ENCODE data around the gene GLIS2. TPM values are rescaled to one million over a fixed set of nuclear protein-coding genes. Genes with fewer than 3 reads are reported as not detected.

GLIS2 gene
- total and polyA plus RNA-seq, 10 of the 15 experiments (the other 5 are each of a cell fraction or from before 2014, with no cell fraction given) = 0.03 to 0.64 (median 0.18) TPM; not detected in 4

DNA sequence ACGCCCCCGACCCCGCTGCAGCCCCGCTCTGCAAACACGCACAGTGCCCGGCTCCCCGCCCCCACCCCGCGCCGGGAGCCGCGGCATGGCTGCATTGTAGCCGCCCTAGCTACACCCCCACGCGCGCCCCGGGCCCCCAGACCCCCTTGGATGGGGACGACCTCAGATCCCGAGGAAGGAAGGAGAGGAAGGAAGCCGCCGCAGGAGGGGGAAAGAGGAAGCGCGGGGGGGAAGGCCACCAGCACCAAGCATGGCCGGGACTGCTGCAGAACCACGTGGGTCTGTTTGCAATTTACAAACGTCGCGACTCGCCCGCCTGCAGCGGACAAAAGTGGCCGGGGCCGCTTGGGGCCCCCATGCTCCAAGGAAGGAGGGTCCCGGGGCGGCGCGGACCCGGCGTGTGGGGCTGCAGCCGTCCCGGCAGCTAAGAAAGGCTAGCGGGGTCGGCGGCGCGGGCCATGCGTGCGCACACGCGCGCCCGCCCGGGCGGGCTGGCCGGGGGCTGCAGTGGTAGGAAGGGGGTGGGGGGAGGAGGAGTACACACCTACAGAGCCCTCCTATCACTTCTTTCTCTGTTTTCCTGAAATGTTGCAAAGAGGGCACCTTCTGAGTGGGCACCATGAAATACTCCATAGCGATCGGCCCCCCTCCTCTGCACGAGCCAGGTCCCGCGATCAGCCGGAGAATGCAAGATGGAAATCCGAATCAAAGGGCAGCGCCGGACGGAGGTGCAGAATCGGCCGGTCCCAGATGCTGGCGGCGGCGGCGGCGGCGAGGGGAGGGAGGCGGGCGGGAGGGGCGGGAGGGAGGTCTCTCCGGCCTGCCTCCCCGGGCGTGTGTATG lies 43.5 kb upstream of the GLIS2 start (continued):
- no peak for TF ChIP-seq E4F1 (IDR thresholded peaks at IDR 0.05; ENCODE audit: borderline replicate concordance, partially characterized antibody)
- TF ChIP-seq BCL3 (IDR thresholded peaks at IDR 0.05; ENCODE audit: borderline replicate concordance, insufficient read depth, low read depth, low read length, poor library complexity, severe bottlenecking) = no peak
- no peak for TF ChIP-seq CUX1 (IDR thresholded peaks at IDR 0.05; ENCODE audit: insufficient replicate concordance, low read depth, low read length)
- no peak for TF ChIP-seq ZSCAN29 (IDR thresholded peaks at IDR 0.05)
- TF ChIP-seq CBX3 (IDR thresholded peaks at IDR 0.05; ENCODE audit: borderline replicate concordance, low read depth) = no peak
- no peak for TF ChIP-seq E2F8 (IDR thresholded peaks at IDR 0.05; ENCODE audit: low read depth, partially characterized antibody)
- TF ChIP-seq ATF3 (IDR thresholded peaks at IDR 0.05; ENCODE audit: borderline replicate concordance, extremely low read depth, low read depth, low read length) = no peak
- no peak for TF ChIP-seq NFYB (IDR thresholded peaks at IDR 0.05; ENCODE audit: insufficient read depth, low read depth, low read length)
- TF ChIP-seq NFIC (IDR thresholded peaks at IDR 0.05; ENCODE audit: low read depth, low read length) = no peak
- no peak for TF ChIP-seq RUNX3 (IDR thresholded peaks at IDR 0.05; ENCODE audit: low read length)
- 0 out of 4 replicates have a peak, but pooled peaks of 1 of the 2 experiments have one; percentile 30 for TF ChIP-seq ETV6 (conservative IDR thresholded peaks at IDR 0.05 in 1 of 2, IDR thresholded peaks at IDR 0.05 in 1 of 2; ENCODE audit: borderline replicate concordance in 1 of 2, low read depth in 1 of 2)
- TF ChIP-seq, protein P1, sequence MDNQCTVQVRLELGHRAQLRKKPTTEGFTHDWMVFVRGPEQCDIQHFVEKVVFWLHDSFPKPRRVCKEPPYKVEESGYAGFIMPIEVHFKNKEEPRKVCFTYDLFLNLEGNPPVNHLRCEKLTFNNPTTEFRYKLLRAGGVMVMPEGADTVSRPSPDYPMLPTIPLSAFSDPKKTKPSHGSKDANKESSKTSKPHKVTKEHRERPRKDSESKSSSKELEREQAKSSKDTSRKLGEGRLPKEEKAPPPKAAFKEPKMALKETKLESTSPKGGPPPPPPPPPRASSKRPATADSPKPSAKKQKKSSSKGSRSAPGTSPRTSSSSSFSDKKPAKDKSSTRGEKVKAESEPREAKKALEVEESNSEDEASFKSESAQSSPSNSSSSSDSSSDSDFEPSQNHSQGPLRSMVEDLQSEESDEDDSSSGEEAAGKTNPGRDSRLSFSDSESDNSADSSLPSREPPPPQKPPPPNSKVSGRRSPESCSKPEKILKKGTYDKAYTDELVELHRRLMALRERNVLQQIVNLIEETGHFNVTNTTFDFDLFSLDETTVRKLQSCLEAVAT (IDR thresholded peaks at IDR 0.05) = no peak
